ENCODE results near the gene TMEM131L. TPM values are rescaled to one million over a fixed set of nuclear protein-coding genes. Genes with fewer than 3 reads are reported as not detected.

TMEM131L gene
- total RNA-seq, 1 donor from 2014 or later = 18.9 TPM

DNA sequence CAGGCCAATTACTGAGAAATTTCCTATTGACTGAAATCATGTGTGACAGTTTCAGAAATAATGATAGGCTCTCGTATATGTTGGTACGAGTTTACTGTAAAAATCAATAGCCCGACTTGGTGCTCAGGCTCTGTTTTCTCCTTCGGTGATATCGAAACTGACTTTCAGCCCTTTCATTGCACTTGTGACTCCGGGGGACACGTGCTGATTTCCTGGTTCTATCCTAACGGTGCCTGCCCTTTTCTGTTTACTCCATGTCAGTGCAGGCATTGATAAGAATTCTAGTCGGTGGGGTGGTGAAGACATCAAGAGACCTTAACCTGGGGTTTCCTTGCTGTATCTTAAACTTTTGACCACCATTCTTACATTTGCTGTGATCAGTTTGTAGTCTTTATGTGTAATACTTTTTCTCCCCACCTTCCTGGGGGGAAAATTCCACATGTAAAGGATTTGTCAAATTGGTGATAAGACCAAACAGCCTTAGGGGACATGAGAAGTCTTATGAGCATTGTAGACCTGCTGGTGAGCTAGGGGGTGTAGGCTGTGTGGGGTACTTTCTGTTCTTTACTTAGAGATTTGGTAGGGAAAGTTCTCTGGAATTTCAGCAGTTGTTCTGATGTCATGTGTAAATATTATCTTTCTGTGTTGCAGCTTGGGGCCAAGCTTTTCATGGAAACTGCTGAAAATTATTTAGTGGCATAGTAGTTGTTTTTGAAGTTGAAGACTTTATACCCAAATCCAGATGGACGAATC is 52.7 kb downstream of the TMEM131L start:
- Mint-ChIP-seq H3K36me3 (ENCODE audit: insufficient read depth) (peaks cover 3% of the 10 kb centered on the region), H3K27ac (peak overlapping the region; percentile 89), H3K27me3 (no peaks in the 10 kb centered on the region), H3K4me3 (ENCODE audit: low read depth) (no peak overlapping the region), H3K4me1 (ENCODE audit: low read depth) (peaks cover 40% of the 10 kb centered on the region), H3K9me3 (ENCODE audit: low read depth) (peaks cover 7% of the 10 kb centered on the region)
- no peak for DNase-seq (ENCODE audit: low spot score, unreplicated experiment)
- TF ChIP-seq, protein P1, sequence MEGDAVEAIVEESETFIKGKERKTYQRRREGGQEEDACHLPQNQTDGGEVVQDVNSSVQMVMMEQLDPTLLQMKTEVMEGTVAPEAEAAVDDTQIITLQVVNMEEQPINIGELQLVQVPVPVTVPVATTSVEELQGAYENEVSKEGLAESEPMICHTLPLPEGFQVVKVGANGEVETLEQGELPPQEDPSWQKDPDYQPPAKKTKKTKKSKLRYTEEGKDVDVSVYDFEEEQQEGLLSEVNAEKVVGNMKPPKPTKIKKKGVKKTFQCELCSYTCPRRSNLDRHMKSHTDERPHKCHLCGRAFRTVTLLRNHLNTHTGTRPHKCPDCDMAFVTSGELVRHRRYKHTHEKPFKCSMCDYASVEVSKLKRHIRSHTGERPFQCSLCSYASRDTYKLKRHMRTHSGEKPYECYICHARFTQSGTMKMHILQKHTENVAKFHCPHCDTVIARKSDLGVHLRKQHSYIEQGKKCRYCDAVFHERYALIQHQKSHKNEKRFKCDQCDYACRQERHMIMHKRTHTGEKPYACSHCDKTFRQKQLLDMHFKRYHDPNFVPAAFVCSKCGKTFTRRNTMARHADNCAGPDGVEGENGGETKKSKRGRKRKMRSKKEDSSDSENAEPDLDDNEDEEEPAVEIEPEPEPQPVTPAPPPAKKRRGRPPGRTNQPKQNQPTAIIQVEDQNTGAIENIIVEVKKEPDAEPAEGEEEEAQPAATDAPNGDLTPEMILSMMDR (IDR thresholded peaks at IDR 0.05; ENCODE audit: unreplicated experiment) = no peak

DNA sequence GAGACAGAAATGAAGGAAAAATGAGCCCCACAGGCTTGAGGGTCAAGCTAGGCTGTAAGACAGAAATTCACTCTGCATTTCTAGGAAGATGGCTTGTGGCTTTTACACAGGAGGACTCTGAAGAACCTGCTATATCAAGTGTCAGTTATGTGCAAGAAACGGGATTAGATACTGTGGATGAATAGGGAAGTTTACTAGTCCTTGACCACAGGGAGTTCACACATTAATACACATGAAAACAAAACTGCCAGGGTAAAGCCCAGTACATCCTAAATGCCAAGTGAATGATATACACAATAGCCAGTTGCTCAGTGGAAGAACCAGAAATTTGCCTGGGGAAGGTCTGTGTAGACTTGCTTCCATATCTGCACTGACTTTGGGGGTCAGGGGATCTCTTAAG is 53.5 kb downstream of the TMEM131L start:
- H3K27me3 Mint-ChIP-seq = no peaks in the 10 kb centered on the region
- H3K36me3 Mint-ChIP-seq (ENCODE audit: insufficient read depth) = peaks cover 3% of the 10 kb centered on the region
- H3K9me3 Mint-ChIP-seq (ENCODE audit: low read depth) = peaks cover 7% of the 10 kb centered on the region
- H3K4me3 Mint-ChIP-seq (ENCODE audit: low read depth) = no peak overlapping the region
- no peak for DNase-seq (ENCODE audit: low spot score, unreplicated experiment)
- H3K27ac Mint-ChIP-seq = no peak overlapping the region
- H3K4me1 Mint-ChIP-seq (ENCODE audit: low read depth) = peaks cover 39% of the 10 kb centered on the region
- TF ChIP-seq, protein P1 (IDR thresholded peaks at IDR 0.05; ENCODE audit: unreplicated experiment) = no peak

DNA sequence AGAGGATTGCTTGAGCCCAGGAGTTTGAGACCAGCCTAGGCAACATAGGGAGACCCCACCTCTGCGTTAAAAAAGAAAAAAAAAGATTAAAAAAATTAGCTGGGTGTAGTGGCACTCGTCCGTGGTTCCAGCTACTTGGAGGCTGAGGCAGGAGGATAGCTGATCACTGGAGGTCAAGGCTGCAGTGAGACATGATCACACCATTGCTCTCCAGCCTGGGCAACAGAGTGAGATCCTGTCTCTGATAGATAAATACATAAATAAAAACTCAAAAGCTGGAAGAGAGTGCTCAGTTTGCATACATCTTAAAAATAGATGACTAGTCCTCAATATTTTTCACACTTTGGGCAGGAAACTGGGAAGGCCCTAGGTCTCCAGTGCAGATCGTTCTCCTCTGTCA is 54.1 kb downstream of the TMEM131L start:
- peaks cover 7% of the 10 kb centered on the region for H3K9me3 Mint-ChIP-seq (ENCODE audit: low read depth)
- H3K4me3 Mint-ChIP-seq (ENCODE audit: low read depth) = no peak overlapping the region
- H3K27me3 Mint-ChIP-seq = no peaks in the 10 kb centered on the region
- H3K36me3 Mint-ChIP-seq (ENCODE audit: insufficient read depth) = peaks cover 3% of the 10 kb centered on the region
- H3K4me1 Mint-ChIP-seq (ENCODE audit: low read depth) = peaks cover 39% of the 10 kb centered on the region
- TF ChIP-seq, protein P1 (IDR thresholded peaks at IDR 0.05; ENCODE audit: unreplicated experiment) = no peak
- no peak for DNase-seq (ENCODE audit: low spot score, unreplicated experiment)
- no peak overlapping the region for H3K27ac Mint-ChIP-seq

DNA sequence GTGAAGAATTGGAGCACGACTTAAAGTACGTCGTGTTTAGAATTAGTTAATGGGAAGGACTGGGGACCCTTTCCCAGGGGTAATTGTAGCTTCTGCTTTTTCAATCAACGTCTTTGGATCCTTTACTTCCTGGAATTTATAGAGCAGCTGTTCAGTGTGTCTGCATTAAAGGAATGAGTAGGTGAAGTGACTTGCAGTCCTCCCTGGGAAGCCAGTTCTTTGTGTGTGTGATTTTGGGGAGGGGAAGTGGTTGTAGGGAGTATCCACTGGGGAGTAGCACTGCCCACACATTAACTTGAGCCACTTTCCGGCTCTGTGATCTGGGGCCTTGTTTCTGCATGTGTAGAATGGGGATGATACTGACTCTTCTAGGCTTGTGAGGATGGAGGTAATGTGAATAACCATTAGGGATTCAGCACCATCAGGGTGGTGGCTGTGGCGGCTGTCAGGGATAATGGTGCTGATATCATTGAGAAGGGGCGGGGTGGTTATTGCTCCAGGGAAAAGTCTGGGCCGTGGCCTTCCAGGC is 54.7 kb downstream of the TMEM131L start:
- peaks cover 39% of the 10 kb centered on the region for H3K4me1 Mint-ChIP-seq (ENCODE audit: low read depth)
- H3K27ac Mint-ChIP-seq = no peak overlapping the region
- H3K9me3 Mint-ChIP-seq (ENCODE audit: low read depth) = peaks cover 7% of the 10 kb centered on the region
- no peak overlapping the region for H3K4me3 Mint-ChIP-seq (ENCODE audit: low read depth)
- DNase-seq (ENCODE audit: low spot score, unreplicated experiment) = no peak
- TF ChIP-seq, protein P1 (IDR thresholded peaks at IDR 0.05; ENCODE audit: unreplicated experiment) = no peak
- peaks cover 3% of the 10 kb centered on the region for H3K36me3 Mint-ChIP-seq (ENCODE audit: insufficient read depth)
- no peaks in the 10 kb centered on the region for H3K27me3 Mint-ChIP-seq

DNA sequence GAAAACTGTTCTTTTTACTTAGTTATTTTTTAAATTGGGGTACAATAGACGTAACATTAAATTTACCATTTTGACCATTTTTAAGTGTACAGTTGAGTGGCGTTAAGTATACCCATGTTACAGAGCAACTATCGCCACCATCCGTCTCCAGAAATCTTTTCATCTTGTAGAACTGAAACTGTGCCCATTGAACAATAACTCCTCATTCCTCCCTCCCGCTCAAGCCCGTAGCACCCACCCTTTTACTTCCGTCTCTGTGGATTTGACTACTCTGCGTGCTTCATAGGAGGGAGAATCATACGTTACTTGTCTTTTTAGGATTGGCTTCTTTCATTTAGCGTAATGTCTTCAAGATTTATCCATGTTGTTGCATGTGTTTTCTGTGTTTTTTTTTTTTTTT is 55.3 kb downstream of the TMEM131L start:
- Mint-ChIP-seq H3K27me3 (no peaks in the 10 kb centered on the region), H3K4me1 (ENCODE audit: low read depth) (peaks cover 39% of the 10 kb centered on the region), H3K4me3 (ENCODE audit: low read depth) (no peak overlapping the region), H3K36me3 (ENCODE audit: insufficient read depth) (peaks cover 3% of the 10 kb centered on the region), H3K27ac (no peak overlapping the region), H3K9me3 (ENCODE audit: low read depth) (peaks cover 7% of the 10 kb centered on the region)
- DNase-seq (ENCODE audit: low spot score, unreplicated experiment) = no peak
- TF ChIP-seq, protein P1 (IDR thresholded peaks at IDR 0.05; ENCODE audit: unreplicated experiment) = no peak

Measured in progenitor cell of endocrine pancreas (in vitro differentiated cells).